Tibial nerve (tissue), 4 donors: ENCODE results near the gene CREB3L4. TPM values are rescaled to one million over a fixed set of nuclear protein-coding genes. Genes with fewer than 3 reads are reported as not detected.

ENCODE experiments used
- DNase-seq, 2 donors: peaks; one replicate each; pipeline ENCODE4 v3.0.0-alpha.2; 2019; ENCODE audit warnings: low spot score in 2 of 2
- H3K27ac ChIP-seq, 4 donors: fragments of 200-600 bp; sonication (generic) in 3 of 4; one replicate each; pipeline ENCODE4 v1.5.1; 2017 to 2019; ENCODE audit warnings: mild to moderate bottlenecking in 1 of 4
- H3K27me3 ChIP-seq, 2 donors: fragments of 200-600 bp; sonication (generic) in 1 of 2; one replicate each; pipeline versions ENCODE4 v1.5.1 to v1.6.0; 2017 to 2019
- H3K36me3 ChIP-seq, 3 donors: fragments of 200-600 bp; sonication (generic); one replicate each; pipeline ENCODE4 v1.5.1; 2018 to 2019
- H3K4me1 ChIP-seq, 4 donors: fragments of 200-600 bp; sonication (generic) in 3 of 4; one replicate each; pipeline ENCODE4 v1.5.1; 2017 to 2019
- H3K4me3 ChIP-seq, 4 donors: fragments of 200-600 bp; sonication (generic) in 3 of 4; one replicate each; pipeline ENCODE4 v1.5.1; 2017 to 2019; ENCODE audit warnings: mild to moderate bottlenecking in 1 of 4, moderate library complexity in 1 of 4
- H3K9me3 ChIP-seq, 4 donors: fragments of 200-600 bp; sonication (generic) in 3 of 4; one replicate each; pipeline ENCODE4 v1.5.1; 2017 to 2019
- CTCF ChIP-seq, 5 experiments: fragments of 200-600 bp in 3 of 5; fragments of 450-650 bp in 2 of 5; sonication (generic) in 3 of 5; IDR thresholded peaks; one replicate each; pipeline ENCODE4 v1.5.1; 2016 to 2019; ENCODE audit warnings: antibody characterized with exemption in 5 of 5, mild to moderate bottlenecking in 3 of 5, moderate library complexity in 2 of 5
- EP300 ChIP-seq, 2 donors: sonication (generic); formaldehyde crosslinking; IDR thresholded peaks; one replicate each; pipeline ENCODE4 v1.6.1; 2017; ENCODE audit warnings: antibody characterized with exemption in 2 of 2, mild to moderate bottlenecking in 1 of 2
- POLR2A ChIP-seq, 2 donors: fragments of 450-650 bp; IDR thresholded peaks; one replicate each; pipeline ENCODE4 v1.6.1; 2017; ENCODE audit warnings: antibody characterized with exemption in 2 of 2, mild to moderate bottlenecking in 2 of 2, moderate library complexity in 2 of 2
- WGBS, 2 donors: methylation state at CpG; one replicate each; pipeline ENCODE4 v1.1.5; 2018; 5-methylcytosine and 5-hydroxymethylcytosine counted together
- total RNA-seq, 4 donors: library from RNA; depleted of rRNA; stranded (reverse); fragments of >200 nt; gene quantifications; one replicate each; pipeline ENCODE4 v1.1.0, GENCODE V29; 2016

CREB3L4 gene
- total RNA-seq, 4 donors from 2014 or later = 10.2 to 17.5 (median 11.4) TPM

DNA sequence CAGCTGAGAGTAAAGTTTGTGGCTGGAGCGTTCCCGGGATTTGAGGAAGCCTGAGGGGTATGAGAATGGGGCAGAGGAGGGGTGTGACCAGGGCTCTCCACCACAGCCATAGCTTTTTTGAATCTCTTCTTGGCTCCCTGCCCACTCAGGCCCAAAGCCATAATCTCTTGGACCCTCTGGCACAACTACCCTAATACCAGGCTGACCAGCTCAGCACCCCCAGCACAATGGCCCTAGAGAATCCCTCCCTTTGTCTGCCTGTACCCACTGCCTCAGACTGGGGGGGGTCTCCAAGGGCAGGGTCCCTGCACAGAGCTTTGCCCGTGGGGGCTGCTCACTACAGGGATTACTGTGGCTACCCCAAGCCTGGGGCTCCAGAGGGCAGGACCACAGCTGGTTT, 28.7 kb upstream of the CREB3L4 start:
- H3K4me3 ChIP-seq = no peak overlapping the region
- DNase-seq = no peak
- no peaks in the 10 kb centered on the region for H3K9me3 ChIP-seq
- no peaks in the 10 kb centered on the region for H3K27me3 ChIP-seq
- no peak overlapping the region for H3K27ac ChIP-seq
- H3K4me1 ChIP-seq = peaks cover 0 to 8% (median 1%) of the 10 kb centered on the region in 4 donors
- TF ChIP-seq EP300 (IDR thresholded peaks at IDR 0.05) (no peak), POLR2A (IDR thresholded peaks at IDR 0.05) (no peak), CTCF (IDR thresholded peaks at IDR 0.05) (no peak)
- peaks cover 8 to 90% (median 46%) of the 10 kb centered on the region in 3 donors for H3K36me3 ChIP-seq
- WGBS, 2 donors = 62 to 75% methylated on average over 3 of the region's 3 CpGs

DNA sequence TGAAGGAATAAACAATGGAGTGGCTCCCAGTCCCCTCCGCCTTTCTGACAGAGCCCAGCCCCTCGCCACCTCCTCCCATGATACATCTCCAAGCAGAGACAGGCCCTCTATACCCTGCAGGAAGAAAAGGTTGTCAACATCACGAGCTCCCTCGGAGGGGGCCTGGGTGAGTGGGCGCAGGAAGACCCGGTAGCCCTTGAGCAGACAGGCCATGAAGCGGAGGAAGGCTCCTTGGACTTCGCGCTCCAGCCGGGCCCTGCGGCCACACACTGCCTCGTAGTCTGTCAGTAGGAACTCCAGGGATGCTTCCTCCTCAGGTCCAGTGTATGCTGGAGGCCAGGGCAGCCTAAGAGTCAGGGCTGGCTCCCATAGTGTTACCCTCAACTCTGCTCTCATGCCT, 28.2 kb upstream of the CREB3L4 start:
- Histone ChIP-seq H3K4me3 (no peak overlapping the region), H3K36me3 (peaks cover 8 to 86% (median 41%) of the 10 kb centered on the region in 3 donors), H3K9me3 (no peaks in the 10 kb centered on the region), H3K4me1 (peaks cover 0 to 13% (median 4%) of the 10 kb centered on the region in 4 donors), H3K27ac (no peak overlapping the region), H3K27me3 (no peaks in the 10 kb centered on the region)
- no peak for DNase-seq
- TF ChIP-seq CTCF (IDR thresholded peaks at IDR 0.05) (no peak), EP300 (IDR thresholded peaks at IDR 0.05) (no peak), POLR2A (IDR thresholded peaks at IDR 0.05) (no peak)
- WGBS, 2 donors = 81 to 89% methylated on average over 11 of the region's 12 CpGs

GRCh38 chr1:153940756-153941155, 26.9 kb upstream of the CREB3L4 start:
- 87% methylated on average over 8 of the region's 8 CpGs for WGBS, 2 donors
- Histone ChIP-seq H3K27ac (no peak overlapping the region), H3K27me3 (no peaks in the 10 kb centered on the region), H3K4me1 (peaks cover 0 to 21% (median 10%) of the 10 kb centered on the region in 4 donors), H3K36me3 (peaks cover 8 to 73% (median 28%) of the 10 kb centered on the region in 3 donors), H3K4me3 (no peak overlapping the region), H3K9me3 (no peaks in the 10 kb centered on the region)
- TF ChIP-seq CTCF (IDR thresholded peaks at IDR 0.05) = no peak
- TF ChIP-seq POLR2A (IDR thresholded peaks at IDR 0.05) = no peak
- no peak for TF ChIP-seq EP300 (IDR thresholded peaks at IDR 0.05)
- no peak for DNase-seq

- Histone ChIP-seq H3K36me3 (peaks cover 3 to 60% (median 15%) of the 10 kb centered on the region in 3 donors), H3K27me3 (no peaks in the 10 kb centered on the region), H3K4me1 (peaks cover 0 to 26% (median 14%) of the 10 kb centered on the region in 4 donors), H3K4me3 (no peak overlapping the region), H3K9me3 (no peaks in the 10 kb centered on the region), H3K27ac (no peak overlapping the region)
- no peak for DNase-seq
- WGBS, 2 donors = 93 to 94% methylated on average over 31 of the region's 34 CpGs
- TF ChIP-seq POLR2A (IDR thresholded peaks at IDR 0.05) = no peak
- TF ChIP-seq CTCF (IDR thresholded peaks at IDR 0.05) = no peak
- TF ChIP-seq EP300 (IDR thresholded peaks at IDR 0.05) = no peak
Measured at GRCh38 chr1:153941826-153942725, 25.6 kb upstream of the CREB3L4 start.
